Astrocyte (in vitro differentiated cells and primary cell): ENCODE results near the gene SPIB. TPM values are rescaled to one million over a fixed set of nuclear protein-coding genes. Genes with fewer than 3 reads are reported as not detected.
"Not testable (repeated sequence)": the region's sequence is repeated elsewhere in the genome, so short reads cannot be mapped to it uniquely, and the experiment has no call there.

ENCODE experiments used
- DNase-seq: peaks from one replicate; pipeline ENCODE4 v3.0.0-alpha.2; 2010; ENCODE audit warnings: low read depth
- FAIRE-seq: peaks from 2 replicates; lab custom pipeline; 2011; peaks lifted over from hg19 to GRCh38; lab: Jason Lieb, UNC
- H2AFZ ChIP-seq: 2 replicates; pipeline ENCODE4 v1.6.0; 2012; ENCODE audit warnings: low read depth, low read length, inconsistent platforms
- H3K27ac ChIP-seq: 2 replicates; pipeline ENCODE4 v1.5.1; 2011; ENCODE audit warnings: low read depth, low read length, inconsistent platforms
- H3K27me3 ChIP-seq: 2 replicates; pipeline ENCODE4 v1.6.0; 2011; ENCODE audit warnings: low read length, inconsistent platforms; ENCODE audit not compliant: insufficient read depth
- H3K36me3 ChIP-seq: 2 replicates; pipeline ENCODE4 v1.5.1; 2011; ENCODE audit warnings: low read length, inconsistent platforms; ENCODE audit not compliant: insufficient read depth
- H3K4me1 ChIP-seq: 2 replicates; pipeline ENCODE4 v1.5.1; 2011; ENCODE audit warnings: low read length, inconsistent platforms; ENCODE audit not compliant: insufficient read depth
- H3K4me2 ChIP-seq: 2 replicates; pipeline ENCODE4 v1.6.0; 2012; ENCODE audit warnings: low read length, inconsistent platforms
- H3K4me3 ChIP-seq: 2 replicates; pipeline ENCODE4 v1.5.1; 2011; ENCODE audit warnings: low read depth, mild to moderate bottlenecking, low read length, inconsistent platforms; ENCODE audit not compliant: insufficient read depth
- H3K79me2 ChIP-seq: 2 replicates; pipeline ENCODE4 v1.6.0; 2012; ENCODE audit warnings: mild to moderate bottlenecking, low read length, inconsistent platforms; ENCODE audit not compliant: insufficient read depth
- H3K9ac ChIP-seq: 2 replicates; pipeline ENCODE4 v1.6.0; 2012; ENCODE audit warnings: mild to moderate bottlenecking, low read length, inconsistent platforms
- H3K9me3 ChIP-seq: 2 replicates; pipeline ENCODE4 v1.5.1; 2012; ENCODE audit warnings: low read depth, mild to moderate bottlenecking, low read length, inconsistent platforms; ENCODE audit not compliant: insufficient read depth
- H4K20me1 ChIP-seq: 2 replicates; pipeline ENCODE4 v1.6.0; 2012; ENCODE audit warnings: low read length, inconsistent platforms; ENCODE audit not compliant: insufficient read depth
- H3K27ac Mint-ChIP-seq: one replicate; pipeline ENCODE4 v1.8.0; 2021; ENCODE audit warnings: mild to moderate bottlenecking, mixed read lengths; ENCODE audit not compliant: unreplicated experiment
- H3K27me3 Mint-ChIP-seq: one replicate; pipeline ENCODE4 v1.8.0; 2021; ENCODE audit warnings: low read depth, mixed read lengths; ENCODE audit not compliant: unreplicated experiment
- H3K36me3 Mint-ChIP-seq: one replicate; pipeline ENCODE4 v1.8.0; 2021; ENCODE audit warnings: low read depth, mixed read lengths; ENCODE audit not compliant: unreplicated experiment
- H3K4me1 Mint-ChIP-seq: one replicate; pipeline ENCODE4 v1.8.0; 2021; ENCODE audit warnings: low read depth, mixed read lengths; ENCODE audit not compliant: unreplicated experiment
- H3K4me3 Mint-ChIP-seq: one replicate; pipeline ENCODE4 v1.8.0; 2021; ENCODE audit warnings: mild to moderate bottlenecking, moderate library complexity, mixed read lengths; ENCODE audit not compliant: unreplicated experiment
- H3K9me3 Mint-ChIP-seq: one replicate; pipeline ENCODE4 v1.8.0; 2021; ENCODE audit warnings: mild to moderate bottlenecking, mixed read lengths; ENCODE audit not compliant: unreplicated experiment
- CTCF ChIP-seq: IDR thresholded peaks from 2 replicates; pipeline ENCODE4 v1.5.1; 2011; ENCODE audit warnings: low read depth, mild to moderate bottlenecking, inconsistent platforms, low read length, moderate library complexity; ENCODE audit not compliant: insufficient read depth
- EZH2 ChIP-seq: IDR thresholded peaks from 2 replicates; pipeline ENCODE4 v1.6.1; 2012; ENCODE audit warnings: mild to moderate bottlenecking, low read length, inconsistent platforms; ENCODE audit not compliant: insufficient read depth
- total RNA-seq: library from RNA; stranded (reverse); gene quantifications from 2 replicates; pipeline ENCODE4 v1.2.1, GENCODE V29; 2021

Gene SPIB
- total RNA-seq, 1 donor from 2014 or later, result 0.14 TPM

- no peaks in the 10 kb centered on the region for H3K27me3 ChIP-seq
- peaks cover 11% of the 10 kb centered on the region for H3K4me1 ChIP-seq
- H3K9ac ChIP-seq, result no peak overlapping the region
- DNase-seq (no peak), FAIRE-seq (no peak)
- Mint-ChIP-seq H3K9me3 (peaks cover 2% of the 10 kb centered on the region), H3K4me1 (peaks cover 6% of the 10 kb centered on the region), H3K27me3 (no peaks in the 10 kb centered on the region), H3K36me3 (peaks cover 9% of the 10 kb centered on the region), H3K4me3 (no peak overlapping the region), H3K27ac (no peak overlapping the region)
- H3K27ac ChIP-seq, result no peak overlapping the region
- peaks cover 33% of the 10 kb centered on the region for H3K79me2 ChIP-seq
- H3K9me3 ChIP-seq, result no peaks in the 10 kb centered on the region
- no peak overlapping the region for H2AFZ ChIP-seq
- H3K36me3 ChIP-seq, result peaks cover 5% of the 10 kb centered on the region
- no peak overlapping the region for H3K4me2 ChIP-seq
- TF ChIP-seq CTCF, result no peak
- no peak for TF ChIP-seq EZH2
- H4K20me1 ChIP-seq, result no peaks in the 10 kb centered on the region
- no peak overlapping the region for H3K4me3 ChIP-seq
These were observed 30.9 kb upstream of the SPIB start for GRCh38 chr19:50387868-50388245.

GRCh38 chr19:50390295-50390694 is 28.4 kb upstream of the SPIB start:
- H3K36me3 ChIP-seq, H3K9ac ChIP-seq, H3K4me3 ChIP-seq, H3K36me3 Mint-ChIP-seq, H3K4me1 Mint-ChIP-seq, H2AFZ ChIP-seq, H3K4me2 ChIP-seq, H3K4me3 Mint-ChIP-seq, DNase-seq, H3K27ac ChIP-seq, H4K20me1 ChIP-seq, H3K9me3 ChIP-seq, H3K27me3 ChIP-seq, FAIRE-seq, H3K27me3 Mint-ChIP-seq, H3K27ac Mint-ChIP-seq, H3K9me3 Mint-ChIP-seq, H3K4me1 ChIP-seq: not testable (repeated sequence)
- H3K79me2 ChIP-seq, result peaks cover 30% of the 10 kb centered on the region

- peaks cover 23% of the 10 kb centered on the region for H3K79me2 ChIP-seq
- H4K20me1 ChIP-seq, H3K36me3 Mint-ChIP-seq, H3K9me3 Mint-ChIP-seq, H3K4me3 ChIP-seq, DNase-seq, H3K27ac Mint-ChIP-seq, H3K4me2 ChIP-seq, H3K27me3 ChIP-seq, H3K9ac ChIP-seq, H3K36me3 ChIP-seq, H2AFZ ChIP-seq, H3K4me1 Mint-ChIP-seq, H3K4me1 ChIP-seq, H3K9me3 ChIP-seq, FAIRE-seq, H3K27ac ChIP-seq, H3K27me3 Mint-ChIP-seq, H3K4me3 Mint-ChIP-seq: not testable (repeated sequence)
These were observed 27.8 kb upstream of the SPIB start for GRCh38 chr19:50390952-50391351.

GRCh38 chr19:50392759-50393158 is 26.0 kb upstream of the SPIB start:
- H3K36me3 Mint-ChIP-seq, result peaks cover 8% of the 10 kb centered on the region
- no peaks in the 10 kb centered on the region for H3K4me1 ChIP-seq
- DNase-seq, result no peak

More at GRCh38 chr19:50392759-50393158, 26.0 kb upstream of the SPIB start:
- Histone ChIP-seq H3K4me2 (no peak overlapping the region), H3K4me3 (no peak overlapping the region), H3K27ac (no peak overlapping the region), H3K27me3 (no peaks in the 10 kb centered on the region), H4K20me1 (peaks cover 3% of the 10 kb centered on the region), H3K36me3 (peaks cover 3% of the 10 kb centered on the region), H2AFZ (no peak overlapping the region), H3K9me3 (no peaks in the 10 kb centered on the region), H3K9ac (no peak overlapping the region), H3K79me2 (peaks cover 10% of the 10 kb centered on the region)
- TF ChIP-seq EZH2, result no peak
- no peak for TF ChIP-seq CTCF
- FAIRE-seq, result no peak
- Mint-ChIP-seq H3K4me3 (no peak overlapping the region), H3K9me3 (peaks cover 2% of the 10 kb centered on the region), H3K27ac (no peak overlapping the region), H3K27me3 (no peaks in the 10 kb centered on the region), H3K4me1 (no peaks in the 10 kb centered on the region)
